HepG2 (cell line): Measurements from ENCODE around the gene DCAF7. TPM values are rescaled to one million over a fixed set of nuclear protein-coding genes. Genes with fewer than 3 reads are reported as not detected.

Source experiments
- ATAD3A ChIP-seq: sonication (generic); formaldehyde crosslinking; IDR thresholded peaks from 2 replicates; pipeline ENCODE4 v1.4.0; 2020; ENCODE audit warnings: missing genetic modification reagents
- CENPX ChIP-seq: sonication (generic); formaldehyde crosslinking; IDR thresholded peaks from 2 replicates; pipeline ENCODE4 v1.9.0; 2021; ENCODE audit warnings: mild to moderate bottlenecking, missing genetic modification reagents, moderate library complexity
- ETV6 ChIP-seq: sonication (generic); formaldehyde crosslinking; conservative IDR thresholded peaks from 2 replicates; pipeline ENCODE4 v1.4.0; 2020; ENCODE audit warnings: missing genetic modification reagents
- FLYWCH1 ChIP-seq: sonication (generic); formaldehyde crosslinking; IDR thresholded peaks from 2 replicates; pipeline ENCODE4 v1.8.1; 2023; ENCODE audit warnings: mild to moderate bottlenecking, missing genetic modification reagents
- IRF2 ChIP-seq: IDR thresholded peaks from 2 replicates; pipeline ENCODE4 v1.6.1; 2018; ENCODE audit warnings: missing genetic modification reagents, missing compliant biosample characterization
- MBNL3 ChIP-seq: fragments of 250-450 bp; sonication (Bioruptor Pico); conservative IDR thresholded peaks from 2 replicates; pipeline ENCODE4 v1.8.0; 2022; ENCODE audit warnings: mild to moderate bottlenecking, inconsistent platforms
- MEF2D ChIP-seq: sonication (generic); formaldehyde crosslinking; IDR thresholded peaks from 2 replicates; pipeline ENCODE4 v1.5.1; 2020; ENCODE audit warnings: mild to moderate bottlenecking, missing genetic modification reagents
- NFIB ChIP-seq: sonication (generic); formaldehyde crosslinking; IDR thresholded peaks from 2 replicates; pipeline ENCODE4 v1.9.0; 2021; ENCODE audit warnings: missing genetic modification reagents, mild to moderate bottlenecking, borderline replicate concordance
- RBM39 ChIP-seq: fragments of 200-400 bp; formaldehyde crosslinking; IDR thresholded peaks from one replicate; pipeline ENCODE4 v1.6.1; 2018; ENCODE audit warnings: antibody characterized with exemption, mild to moderate bottlenecking, low read depth, low read length; ENCODE audit not compliant: poor library complexity, severe bottlenecking
- SRSF1 ChIP-seq: fragments of 200-400 bp; formaldehyde crosslinking; optimal IDR thresholded peaks from 2 replicates; pipeline ENCODE3; 2017; ENCODE audit warnings: mild to moderate bottlenecking, low read depth, low read length, moderate library complexity
- ZNF577 ChIP-seq: sonication (generic); formaldehyde crosslinking; IDR thresholded peaks from 2 replicates; pipeline ENCODE4 v1.4.0; 2020; ENCODE audit warnings: mild to moderate bottlenecking, low read depth, missing genetic modification reagents, borderline replicate concordance
- ZNF713 ChIP-seq: sonication (generic); formaldehyde crosslinking; IDR thresholded peaks from 2 replicates; pipeline ENCODE4 v1.4.0; 2020; ENCODE audit warnings: mild to moderate bottlenecking, missing genetic modification reagents
- ZNF788 ChIP-seq: sonication (generic); formaldehyde crosslinking; IDR thresholded peaks from 2 replicates; pipeline ENCODE4 v1.5.0; 2020; ENCODE audit warnings: mild to moderate bottlenecking, missing genetic modification reagents, borderline replicate concordance
- ZNF891 ChIP-seq: sonication (generic); formaldehyde crosslinking; IDR thresholded peaks from 2 replicates; pipeline ENCODE4 v1.5.0; 2020; ENCODE audit warnings: mild to moderate bottlenecking, missing genetic modification reagents
- polyA plus RNA-seq, 8 experiments: library from polyadenylated mRNA; depleted of rRNA in 3 of 8; stranded (reverse) in 7 of 8; unstranded in 1 of 8; fragments of >200 nt; fragmentation: Illumina TruSeq in 4 of 8; extraction: Trizol in 4 of 8; gene quantifications; 2 replicates each; pipeline versions ENCODE4 v1.2.1 to v1.2.3, GENCODE V29; 2011 to 2016; ENCODE audit warnings: low read depth in 4 of 8, missing spikeins in 1 of 8, mixed read lengths in 1 of 8; ENCODE audit not compliant: insufficient read depth in 1 of 8
- total RNA-seq, 5 experiments: library from RNA; depleted of rRNA; stranded (reverse); fragments of >200 nt; fragmentation: Illumina TruSeq; extraction: Trizol; gene quantifications; 2 replicates each; pipeline ENCODE4 v1.2.3, GENCODE V29; 2016; ENCODE audit warnings: low read depth in 1 of 5
- TF ChIP-seq, protein P1 (sequence below): sonication (generic); formaldehyde crosslinking; IDR thresholded peaks from 2 replicates; pipeline ENCODE4 v1.5.1; 2020; ENCODE audit warnings: missing genetic modification reagents, mild to moderate bottlenecking, borderline replicate concordance
- TF ChIP-seq, protein P2 (sequence below): sonication (generic); formaldehyde crosslinking; IDR thresholded peaks from 2 replicates; pipeline ENCODE4 v1.9.0; 2021; ENCODE audit warnings: mild to moderate bottlenecking, missing genetic modification reagents
- TF ChIP-seq, protein P3 (sequence below): sonication (generic); formaldehyde crosslinking; IDR thresholded peaks from 2 replicates; pipeline ENCODE4 v1.9.0; 2021; ENCODE audit warnings: missing genetic modification reagents, borderline replicate concordance

DCAF7 gene
- total and polyA plus RNA-seq, 2 of the 13 experiments (the other 11 are each of a cell fraction or from before 2014, with no cell fraction given), result 55.2 to 73.4 TPM

DNA sequence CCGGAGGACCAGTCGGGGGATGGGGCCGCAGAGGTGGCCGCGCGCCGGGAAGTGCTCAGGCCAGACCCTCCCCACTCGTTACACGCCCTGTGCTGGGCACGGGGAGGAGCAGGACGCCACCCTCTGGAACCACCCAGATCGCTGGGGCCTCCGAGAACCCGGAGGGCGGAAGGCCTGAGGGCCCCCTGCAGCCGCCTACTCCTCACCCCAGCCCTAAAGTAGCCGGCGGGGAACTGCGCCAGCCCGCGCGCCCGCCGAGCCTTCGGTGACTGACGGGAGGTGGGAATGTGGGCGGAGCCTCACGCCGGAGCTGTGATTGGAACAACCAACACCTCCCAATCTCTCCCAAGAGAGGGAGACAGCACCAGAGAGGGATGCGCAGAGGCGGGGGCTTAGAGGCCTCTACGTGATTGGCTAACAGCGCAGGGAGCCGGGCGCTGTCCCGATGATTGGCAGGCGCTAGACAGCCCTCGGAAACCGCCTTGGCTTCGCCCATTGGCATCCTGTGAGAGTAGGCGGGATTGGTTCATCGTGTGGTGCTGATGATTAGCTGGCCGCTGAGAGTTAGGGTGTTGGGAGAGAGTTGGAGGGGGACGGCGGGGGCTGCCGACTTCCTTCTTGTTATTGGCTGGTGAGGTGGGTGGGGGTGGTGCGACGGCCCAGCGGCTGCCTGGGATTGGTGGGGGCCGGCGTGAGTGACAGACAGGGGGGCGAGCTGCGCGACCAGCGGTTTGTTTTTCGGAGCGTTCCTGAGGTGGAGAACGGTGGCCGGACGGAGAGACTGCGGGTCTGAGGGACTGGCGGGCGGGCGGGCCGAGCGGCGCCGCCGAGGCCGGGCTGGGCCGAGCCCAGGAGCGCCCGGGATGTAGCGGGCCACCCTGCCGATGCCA is 71.7 kb downstream of the DCAF7 start, which contains the start of gene MAP3K3 (continued):
- TF ChIP-seq, protein P1, sequence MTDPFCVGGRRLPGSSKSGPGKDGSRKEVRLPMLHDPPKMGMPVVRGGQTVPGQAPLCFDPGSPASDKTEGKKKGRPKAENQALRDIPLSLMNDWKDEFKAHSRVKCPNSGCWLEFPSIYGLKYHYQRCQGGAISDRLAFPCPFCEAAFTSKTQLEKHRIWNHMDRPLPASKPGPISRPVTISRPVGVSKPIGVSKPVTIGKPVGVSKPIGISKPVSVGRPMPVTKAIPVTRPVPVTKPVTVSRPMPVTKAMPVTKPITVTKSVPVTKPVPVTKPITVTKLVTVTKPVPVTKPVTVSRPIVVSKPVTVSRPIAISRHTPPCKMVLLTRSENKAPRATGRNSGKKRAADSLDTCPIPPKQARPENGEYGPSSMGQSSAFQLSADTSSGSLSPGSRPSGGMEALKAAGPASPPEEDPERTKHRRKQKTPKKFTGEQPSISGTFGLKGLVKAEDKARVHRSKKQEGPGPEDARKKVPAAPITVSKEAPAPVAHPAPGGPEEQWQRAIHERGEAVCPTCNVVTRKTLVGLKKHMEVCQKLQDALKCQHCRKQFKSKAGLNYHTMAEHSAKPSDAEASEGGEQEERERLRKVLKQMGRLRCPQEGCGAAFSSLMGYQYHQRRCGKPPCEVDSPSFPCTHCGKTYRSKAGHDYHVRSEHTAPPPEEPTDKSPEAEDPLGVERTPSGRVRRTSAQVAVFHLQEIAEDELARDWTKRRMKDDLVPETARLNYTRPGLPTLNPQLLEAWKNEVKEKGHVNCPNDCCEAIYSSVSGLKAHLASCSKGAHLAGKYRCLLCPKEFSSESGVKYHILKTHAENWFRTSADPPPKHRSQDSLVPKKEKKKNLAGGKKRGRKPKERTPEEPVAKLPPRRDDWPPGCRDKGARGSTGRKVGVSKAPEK (CRISPR knock-in tag), result peak; percentile 94
- 0 out of 2 replicates have a peak, but pooled peaks have one; percentile 32 for TF ChIP-seq ETV6 (CRISPR knock-in tag)
- TF ChIP-seq IRF2, result no peak
- TF ChIP-seq RBM39, result peak; percentile 89
- peak; percentile 62; the same call in 1 of the 2 replicates for TF ChIP-seq ZNF788 (CRISPR knock-in tag)
- TF ChIP-seq, protein P2, sequence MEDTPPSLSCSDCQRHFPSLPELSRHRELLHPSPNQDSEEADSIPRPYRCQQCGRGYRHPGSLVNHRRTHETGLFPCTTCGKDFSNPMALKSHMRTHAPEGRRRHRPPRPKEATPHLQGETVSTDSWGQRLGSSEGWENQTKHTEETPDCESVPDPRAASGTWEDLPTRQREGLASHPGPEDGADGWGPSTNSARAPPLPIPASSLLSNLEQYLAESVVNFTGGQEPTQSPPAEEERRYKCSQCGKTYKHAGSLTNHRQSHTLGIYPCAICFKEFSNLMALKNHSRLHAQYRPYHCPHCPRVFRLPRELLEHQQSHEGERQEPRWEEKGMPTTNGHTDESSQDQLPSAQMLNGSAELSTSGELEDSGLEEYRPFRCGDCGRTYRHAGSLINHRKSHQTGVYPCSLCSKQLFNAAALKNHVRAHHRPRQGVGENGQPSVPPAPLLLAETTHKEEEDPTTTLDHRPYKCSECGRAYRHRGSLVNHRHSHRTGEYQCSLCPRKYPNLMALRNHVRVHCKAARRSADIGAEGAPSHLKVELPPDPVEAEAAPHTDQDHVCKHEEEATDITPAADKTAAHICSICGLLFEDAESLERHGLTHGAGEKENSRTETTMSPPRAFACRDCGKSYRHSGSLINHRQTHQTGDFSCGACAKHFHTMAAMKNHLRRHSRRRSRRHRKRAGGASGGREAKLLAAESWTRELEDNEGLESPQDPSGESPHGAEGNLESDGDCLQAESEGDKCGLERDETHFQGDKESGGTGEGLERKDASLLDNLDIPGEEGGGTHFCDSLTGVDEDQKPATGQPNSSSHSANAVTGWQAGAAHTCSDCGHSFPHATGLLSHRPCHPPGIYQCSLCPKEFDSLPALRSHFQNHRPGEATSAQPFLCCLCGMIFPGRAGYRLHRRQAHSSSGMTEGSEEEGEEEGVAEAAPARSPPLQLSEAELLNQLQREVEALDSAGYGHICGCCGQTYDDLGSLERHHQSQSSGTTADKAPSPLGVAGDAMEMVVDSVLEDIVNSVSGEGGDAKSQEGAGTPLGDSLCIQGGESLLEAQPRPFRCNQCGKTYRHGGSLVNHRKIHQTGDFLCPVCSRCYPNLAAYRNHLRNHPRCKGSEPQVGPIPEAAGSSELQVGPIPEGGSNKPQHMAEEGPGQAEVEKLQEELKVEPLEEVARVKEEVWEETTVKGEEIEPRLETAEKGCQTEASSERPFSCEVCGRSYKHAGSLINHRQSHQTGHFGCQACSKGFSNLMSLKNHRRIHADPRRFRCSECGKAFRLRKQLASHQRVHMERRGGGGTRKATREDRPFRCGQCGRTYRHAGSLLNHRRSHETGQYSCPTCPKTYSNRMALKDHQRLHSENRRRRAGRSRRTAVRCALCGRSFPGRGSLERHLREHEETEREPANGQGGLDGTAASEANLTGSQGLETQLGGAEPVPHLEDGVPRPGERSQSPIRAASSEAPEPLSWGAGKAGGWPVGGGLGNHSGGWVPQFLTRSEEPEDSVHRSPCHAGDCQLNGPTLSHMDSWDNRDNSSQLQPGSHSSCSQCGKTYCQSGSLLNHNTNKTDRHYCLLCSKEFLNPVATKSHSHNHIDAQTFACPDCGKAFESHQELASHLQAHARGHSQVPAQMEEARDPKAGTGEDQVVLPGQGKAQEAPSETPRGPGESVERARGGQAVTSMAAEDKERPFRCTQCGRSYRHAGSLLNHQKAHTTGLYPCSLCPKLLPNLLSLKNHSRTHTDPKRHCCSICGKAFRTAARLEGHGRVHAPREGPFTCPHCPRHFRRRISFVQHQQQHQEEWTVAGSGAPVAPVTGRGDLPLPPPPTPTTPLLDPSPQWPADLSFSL (CRISPR knock-in tag), result no peak
- TF ChIP-seq MEF2D, result peak; percentile 73
- no peak for TF ChIP-seq ZNF713 (CRISPR knock-in tag)
- TF ChIP-seq FLYWCH1 (CRISPR knock-in tag), result no peak
- TF ChIP-seq ATAD3A, result 0 out of 2 replicates have a peak, but pooled peaks have one; percentile 63
- TF ChIP-seq, protein P3, sequence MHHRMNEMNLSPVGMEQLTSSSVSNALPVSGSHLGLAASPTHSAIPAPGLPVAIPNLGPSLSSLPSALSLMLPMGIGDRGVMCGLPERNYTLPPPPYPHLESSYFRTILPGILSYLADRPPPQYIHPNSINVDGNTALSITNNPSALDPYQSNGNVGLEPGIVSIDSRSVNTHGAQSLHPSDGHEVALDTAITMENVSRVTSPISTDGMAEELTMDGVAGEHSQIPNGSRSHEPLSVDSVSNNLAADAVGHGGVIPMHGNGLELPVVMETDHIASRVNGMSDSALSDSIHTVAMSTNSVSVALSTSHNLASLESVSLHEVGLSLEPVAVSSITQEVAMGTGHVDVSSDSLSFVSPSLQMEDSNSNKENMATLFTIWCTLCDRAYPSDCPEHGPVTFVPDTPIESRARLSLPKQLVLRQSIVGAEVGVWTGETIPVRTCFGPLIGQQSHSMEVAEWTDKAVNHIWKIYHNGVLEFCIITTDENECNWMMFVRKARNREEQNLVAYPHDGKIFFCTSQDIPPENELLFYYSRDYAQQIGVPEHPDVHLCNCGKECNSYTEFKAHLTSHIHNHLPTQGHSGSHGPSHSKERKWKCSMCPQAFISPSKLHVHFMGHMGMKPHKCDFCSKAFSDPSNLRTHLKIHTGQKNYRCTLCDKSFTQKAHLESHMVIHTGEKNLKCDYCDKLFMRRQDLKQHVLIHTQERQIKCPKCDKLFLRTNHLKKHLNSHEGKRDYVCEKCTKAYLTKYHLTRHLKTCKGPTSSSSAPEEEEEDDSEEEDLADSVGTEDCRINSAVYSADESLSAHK (CRISPR knock-in tag), result no peak
- TF ChIP-seq ZNF577 (CRISPR knock-in tag), result no peak
- no peak for TF ChIP-seq CENPX (CRISPR knock-in tag)
- no peak for TF ChIP-seq NFIB
- TF ChIP-seq SRSF1, result peak; percentile 85
- peak; percentile 1 for TF ChIP-seq ZNF891 (CRISPR knock-in tag)
- TF ChIP-seq MBNL3 (CRISPR knock-in tag), result no peak
